Keratinocyte (primary cell): ENCODE measurements around the gene PSMA8.

Experiments used
- CTCF ChIP-seq, 3 experiments: IDR thresholded peaks in 1 of 3; conservative IDR thresholded peaks in 1 of 3; optimal IDR thresholded peaks in 1 of 3; 2 replicates in 2 of 3; 3 replicates in 1 of 3; pipeline versions ENCODE3 to v1.5.1; 2011; ENCODE audit warnings: low read length in 3 of 3, mild to moderate bottlenecking in 3 of 3, moderate library complexity in 2 of 3, control low read depth in 1 of 3, inconsistent platforms in 1 of 3; ENCODE audit not compliant: insufficient read depth in 2 of 3; ENCODE audit errors: extremely low read depth in 1 of 3
- EZH2 ChIP-seq: IDR thresholded peaks from one replicate; pipeline ENCODE4 v1.6.1; 2012; ENCODE audit warnings: inconsistent platforms, mild to moderate bottlenecking, low read length, moderate library complexity

GRCh38 chr18:26089293-26090129 lies 44.2 kb upstream of the PSMA8 start:
- TF ChIP-seq CTCF (optimal IDR thresholded peaks at IDR 0.05 in 1 of 3, IDR thresholded peaks at IDR 0.05 in 1 of 3, conservative IDR thresholded peaks at IDR 0.05 in 1 of 3; ENCODE audit: extremely low read depth in 1 of 3, insufficient read depth in 2 of 3, low read length in 3 of 3), result no peak
- no peak for TF ChIP-seq EZH2
